Astrocyte (in vitro differentiated cells and primary cell): Measurements from ENCODE around the gene FAS. TPM values are rescaled to one million over a fixed set of nuclear protein-coding genes. Genes with fewer than 3 reads are reported as not detected.

Experiments used
- DNase-seq: peaks from one replicate; pipeline ENCODE4 v3.0.0-alpha.2; 2010; ENCODE audit warnings: low read depth
- FAIRE-seq: peaks from 2 replicates; lab custom pipeline; 2011; peaks lifted over from hg19 to GRCh38; lab: Jason Lieb, UNC
- H2AFZ ChIP-seq: 2 replicates; pipeline ENCODE4 v1.6.0; 2012; ENCODE audit warnings: low read depth, low read length, inconsistent platforms
- H3K27ac ChIP-seq: 2 replicates; pipeline ENCODE4 v1.5.1; 2011; ENCODE audit warnings: low read depth, low read length, inconsistent platforms
- H3K27me3 ChIP-seq: 2 replicates; pipeline ENCODE4 v1.6.0; 2011; ENCODE audit warnings: low read length, inconsistent platforms; ENCODE audit not compliant: insufficient read depth
- H3K36me3 ChIP-seq: 2 replicates; pipeline ENCODE4 v1.5.1; 2011; ENCODE audit warnings: low read length, inconsistent platforms; ENCODE audit not compliant: insufficient read depth
- H3K4me1 ChIP-seq: 2 replicates; pipeline ENCODE4 v1.5.1; 2011; ENCODE audit warnings: low read length, inconsistent platforms; ENCODE audit not compliant: insufficient read depth
- H3K4me2 ChIP-seq: 2 replicates; pipeline ENCODE4 v1.6.0; 2012; ENCODE audit warnings: low read length, inconsistent platforms
- H3K4me3 ChIP-seq: 2 replicates; pipeline ENCODE4 v1.5.1; 2011; ENCODE audit warnings: low read depth, mild to moderate bottlenecking, low read length, inconsistent platforms; ENCODE audit not compliant: insufficient read depth
- H3K79me2 ChIP-seq: 2 replicates; pipeline ENCODE4 v1.6.0; 2012; ENCODE audit warnings: mild to moderate bottlenecking, low read length, inconsistent platforms; ENCODE audit not compliant: insufficient read depth
- H3K9ac ChIP-seq: 2 replicates; pipeline ENCODE4 v1.6.0; 2012; ENCODE audit warnings: mild to moderate bottlenecking, low read length, inconsistent platforms
- H3K9me3 ChIP-seq: 2 replicates; pipeline ENCODE4 v1.5.1; 2012; ENCODE audit warnings: low read depth, mild to moderate bottlenecking, low read length, inconsistent platforms; ENCODE audit not compliant: insufficient read depth
- H4K20me1 ChIP-seq: 2 replicates; pipeline ENCODE4 v1.6.0; 2012; ENCODE audit warnings: low read length, inconsistent platforms; ENCODE audit not compliant: insufficient read depth
- H3K27ac Mint-ChIP-seq: one replicate; pipeline ENCODE4 v1.8.0; 2021; ENCODE audit warnings: mild to moderate bottlenecking, mixed read lengths; ENCODE audit not compliant: unreplicated experiment
- H3K27me3 Mint-ChIP-seq: one replicate; pipeline ENCODE4 v1.8.0; 2021; ENCODE audit warnings: low read depth, mixed read lengths; ENCODE audit not compliant: unreplicated experiment
- H3K36me3 Mint-ChIP-seq: one replicate; pipeline ENCODE4 v1.8.0; 2021; ENCODE audit warnings: low read depth, mixed read lengths; ENCODE audit not compliant: unreplicated experiment
- H3K4me1 Mint-ChIP-seq: one replicate; pipeline ENCODE4 v1.8.0; 2021; ENCODE audit warnings: low read depth, mixed read lengths; ENCODE audit not compliant: unreplicated experiment
- H3K4me3 Mint-ChIP-seq: one replicate; pipeline ENCODE4 v1.8.0; 2021; ENCODE audit warnings: mild to moderate bottlenecking, moderate library complexity, mixed read lengths; ENCODE audit not compliant: unreplicated experiment
- H3K9me3 Mint-ChIP-seq: one replicate; pipeline ENCODE4 v1.8.0; 2021; ENCODE audit warnings: mild to moderate bottlenecking, mixed read lengths; ENCODE audit not compliant: unreplicated experiment
- EZH2 ChIP-seq: IDR thresholded peaks from 2 replicates; pipeline ENCODE4 v1.6.1; 2012; ENCODE audit warnings: mild to moderate bottlenecking, low read length, inconsistent platforms; ENCODE audit not compliant: insufficient read depth
- total RNA-seq: library from RNA; stranded (reverse); gene quantifications from 2 replicates; pipeline ENCODE4 v1.2.1, GENCODE V29; 2021
- TF ChIP-seq, protein P1 (sequence below): IDR thresholded peaks from 2 replicates; pipeline ENCODE4 v1.5.1; 2011; ENCODE audit warnings: low read depth, mild to moderate bottlenecking, inconsistent platforms, low read length, moderate library complexity; ENCODE audit not compliant: insufficient read depth

FAS gene
- total RNA-seq, 1 donor from 2014 or later: 32.6 TPM

DNA sequence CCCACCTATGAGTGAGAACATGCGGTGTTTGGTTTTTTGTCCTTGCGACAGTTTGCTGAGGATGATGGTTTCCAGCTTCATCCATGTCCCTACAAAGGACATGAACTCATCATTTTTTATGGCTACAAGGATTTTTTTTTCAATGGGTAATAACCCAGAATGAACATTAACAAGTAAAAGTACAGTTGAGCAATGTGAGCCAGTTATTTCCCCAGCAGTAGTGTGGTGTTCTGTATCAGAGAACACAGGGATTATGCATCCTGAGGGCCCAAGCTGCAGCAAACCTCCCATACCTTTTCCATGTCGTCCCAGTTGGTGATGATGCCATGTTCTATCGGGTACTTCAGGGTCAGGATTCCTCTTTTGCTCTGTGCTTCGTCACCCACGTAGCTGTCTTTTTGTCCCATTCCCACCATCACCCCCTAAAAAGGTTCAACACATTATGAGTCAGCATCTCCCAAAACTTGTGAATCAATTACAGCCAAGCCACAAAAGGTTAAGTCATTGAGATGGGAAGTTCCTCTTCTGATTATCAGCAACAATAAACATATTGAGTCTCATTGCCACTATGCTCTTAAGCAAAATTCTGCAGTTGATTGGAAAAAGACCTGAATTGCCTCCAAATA, 43.5 kb upstream of the FAS start:
- peaks cover 5% of the 10 kb centered on the region for H3K36me3 ChIP-seq
- peak; percentile 9 for FAIRE-seq
- H3K9me3 ChIP-seq: no peaks in the 10 kb centered on the region
- peak overlapping the region; percentile 16 for H3K4me2 ChIP-seq
- no peak overlapping the region for H3K9ac ChIP-seq
- H3K27ac Mint-ChIP-seq: no peak overlapping the region
- peaks cover 14% of the 10 kb centered on the region for H3K36me3 Mint-ChIP-seq
- no peaks in the 10 kb centered on the region for H3K27me3 ChIP-seq
- peaks cover 12% of the 10 kb centered on the region for H3K4me1 Mint-ChIP-seq
- peaks cover 37% of the 10 kb centered on the region for H4K20me1 ChIP-seq
- peaks cover 43% of the 10 kb centered on the region for H3K79me2 ChIP-seq
- no peak overlapping the region for H2AFZ ChIP-seq
- H3K4me3 ChIP-seq: no peak overlapping the region
- H3K4me1 ChIP-seq: peaks cover 17% of the 10 kb centered on the region
- H3K4me3 Mint-ChIP-seq: no peak overlapping the region
- H3K27me3 Mint-ChIP-seq: no peaks in the 10 kb centered on the region
- DNase-seq: peak; percentile 42
- H3K9me3 Mint-ChIP-seq: no peaks in the 10 kb centered on the region
- TF ChIP-seq EZH2: no peak
- TF ChIP-seq, protein P1, sequence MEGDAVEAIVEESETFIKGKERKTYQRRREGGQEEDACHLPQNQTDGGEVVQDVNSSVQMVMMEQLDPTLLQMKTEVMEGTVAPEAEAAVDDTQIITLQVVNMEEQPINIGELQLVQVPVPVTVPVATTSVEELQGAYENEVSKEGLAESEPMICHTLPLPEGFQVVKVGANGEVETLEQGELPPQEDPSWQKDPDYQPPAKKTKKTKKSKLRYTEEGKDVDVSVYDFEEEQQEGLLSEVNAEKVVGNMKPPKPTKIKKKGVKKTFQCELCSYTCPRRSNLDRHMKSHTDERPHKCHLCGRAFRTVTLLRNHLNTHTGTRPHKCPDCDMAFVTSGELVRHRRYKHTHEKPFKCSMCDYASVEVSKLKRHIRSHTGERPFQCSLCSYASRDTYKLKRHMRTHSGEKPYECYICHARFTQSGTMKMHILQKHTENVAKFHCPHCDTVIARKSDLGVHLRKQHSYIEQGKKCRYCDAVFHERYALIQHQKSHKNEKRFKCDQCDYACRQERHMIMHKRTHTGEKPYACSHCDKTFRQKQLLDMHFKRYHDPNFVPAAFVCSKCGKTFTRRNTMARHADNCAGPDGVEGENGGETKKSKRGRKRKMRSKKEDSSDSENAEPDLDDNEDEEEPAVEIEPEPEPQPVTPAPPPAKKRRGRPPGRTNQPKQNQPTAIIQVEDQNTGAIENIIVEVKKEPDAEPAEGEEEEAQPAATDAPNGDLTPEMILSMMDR: no peak
- H3K27ac ChIP-seq: no peak overlapping the region

DNA sequence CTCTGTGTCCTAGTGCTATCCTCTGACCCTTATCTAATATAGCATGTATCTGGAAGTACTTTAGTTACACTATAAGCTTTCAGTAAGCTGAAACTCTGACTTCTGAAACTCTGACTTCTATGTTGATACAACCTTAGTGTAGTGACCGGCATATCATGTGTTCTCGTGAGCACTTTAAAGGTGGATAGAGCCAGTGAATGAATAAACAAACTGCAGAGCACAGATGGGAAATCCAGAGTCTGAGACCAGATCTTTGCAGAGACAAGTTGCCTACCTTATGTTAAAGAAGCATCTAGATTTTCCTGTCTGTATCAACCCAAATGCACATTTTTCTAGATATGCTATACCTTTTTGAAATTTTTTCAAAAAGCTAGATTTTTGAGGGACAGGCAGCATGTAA, 41.5 kb upstream of the FAS start:
- Mint-ChIP-seq H3K4me3 (peak overlapping the region; percentile 1), H3K9me3 (peaks cover 3% of the 10 kb centered on the region), H3K36me3 (peaks cover 6% of the 10 kb centered on the region), H3K27me3 (no peaks in the 10 kb centered on the region), H3K27ac (no peak overlapping the region), H3K4me1 (peaks cover 12% of the 10 kb centered on the region)
- peaks cover 28% of the 10 kb centered on the region for H3K4me1 ChIP-seq
- H3K27ac ChIP-seq: no peak overlapping the region
- no peak for DNase-seq
- H3K4me3 ChIP-seq: no peak overlapping the region
- no peaks in the 10 kb centered on the region for H3K36me3 ChIP-seq
- no peak for TF ChIP-seq EZH2
- TF ChIP-seq, protein P1: no peak
- H2AFZ ChIP-seq: no peak overlapping the region
- FAIRE-seq: peak; percentile 5
- H3K9me3 ChIP-seq: no peaks in the 10 kb centered on the region
- no peaks in the 10 kb centered on the region for H3K27me3 ChIP-seq
- peak overlapping the region; percentile 56 for H3K4me2 ChIP-seq
- peaks cover 43% of the 10 kb centered on the region for H3K79me2 ChIP-seq
- H4K20me1 ChIP-seq: peaks cover 31% of the 10 kb centered on the region
- no peak overlapping the region for H3K9ac ChIP-seq
